HepG2 (cell line): ENCODE measurements around the gene SPRTN. TPM values are rescaled to one million over a fixed set of nuclear protein-coding genes. Genes with fewer than 3 reads are reported as not detected.
A peak's percentile ranks its signal among the peaks of the same experiment; 100 is the strongest.

Experiments
- ARID5B ChIP-seq: IDR thresholded peaks from 2 replicates; pipeline ENCODE4 v1.4.0; 2020; ENCODE audit warnings: mild to moderate bottlenecking, missing genetic modification reagents
- CHD4 ChIP-seq: fragments of 200-600 bp; sonication (generic); IDR thresholded peaks from 2 replicates; pipeline ENCODE4 v1.7.0; 2017; ENCODE audit warnings: mild to moderate bottlenecking, low read length, borderline replicate concordance
- HMGXB4 ChIP-seq, 2 experiments: sonication (generic) in 1 of 2; formaldehyde crosslinking in 1 of 2; IDR thresholded peaks; 2 replicates each; pipeline versions ENCODE4 v1.4.0 to v1.6.1; 2018 to 2020; ENCODE audit warnings: missing genetic modification reagents in 2 of 2, borderline replicate concordance in 1 of 2, low read depth in 1 of 2, mild to moderate bottlenecking in 1 of 2, missing biosample characterization in 1 of 2
- HOMEZ ChIP-seq: IDR thresholded peaks from 2 replicates; pipeline ENCODE4 v1.6.1; 2016; ENCODE audit warnings: low read depth
- IKZF5 ChIP-seq: IDR thresholded peaks from 2 replicates; pipeline ENCODE4 v1.6.1; 2018; ENCODE audit warnings: missing genetic modification reagents, mild to moderate bottlenecking, missing compliant biosample characterization
- IRX3 ChIP-seq: sonication (generic); formaldehyde crosslinking; IDR thresholded peaks from 2 replicates; pipeline ENCODE4 v1.8.1; 2023; ENCODE audit warnings: mild to moderate bottlenecking, low read depth, missing genetic modification reagents, borderline replicate concordance
- MATR3 ChIP-seq: sonication (generic); formaldehyde crosslinking; IDR thresholded peaks from 2 replicates; pipeline ENCODE4 v1.4.0; 2020; ENCODE audit warnings: missing genetic modification reagents
- RBM22 ChIP-seq: fragments of 200-400 bp; formaldehyde crosslinking; optimal IDR thresholded peaks from 2 replicates; pipeline ENCODE3; 2017; ENCODE audit warnings: mild to moderate bottlenecking, low read length, moderate library complexity
- SATB2 ChIP-seq: sonication (generic); formaldehyde crosslinking; IDR thresholded peaks from 2 replicates; pipeline ENCODE4 v1.5.0; 2020; ENCODE audit warnings: missing genetic modification reagents
- TBX2 ChIP-seq: sonication (generic); formaldehyde crosslinking; IDR thresholded peaks from 2 replicates; pipeline ENCODE4 v1.5.0; 2020; ENCODE audit warnings: missing genetic modification reagents, mild to moderate bottlenecking, borderline replicate concordance
- U2AF1 ChIP-seq: fragments of 200-400 bp; formaldehyde crosslinking; optimal IDR thresholded peaks from 2 replicates; pipeline ENCODE3; 2017; ENCODE audit warnings: mild to moderate bottlenecking, low read depth, low read length
- ZNF143 ChIP-seq: sonication (generic); formaldehyde crosslinking; IDR thresholded peaks from 2 replicates; pipeline ENCODE4 v1.4.0; 2020; ENCODE audit warnings: missing genetic modification reagents
- ZNF574 ChIP-seq: sonication (generic); formaldehyde crosslinking; IDR thresholded peaks from 2 replicates; pipeline ENCODE4 v1.4.0; 2020; ENCODE audit warnings: missing genetic modification reagents
- ZNF709 ChIP-seq: sonication (generic); formaldehyde crosslinking; IDR thresholded peaks from 2 replicates; pipeline ENCODE4 v1.5.0; 2020; ENCODE audit warnings: mild to moderate bottlenecking, missing genetic modification reagents
- ZNF737 ChIP-seq: sonication (generic); formaldehyde crosslinking; IDR thresholded peaks from 2 replicates; pipeline ENCODE4 v1.5.0; 2020; ENCODE audit warnings: missing genetic modification reagents, mild to moderate bottlenecking, borderline replicate concordance
- polyA plus RNA-seq, 8 experiments: library from polyadenylated mRNA; depleted of rRNA in 3 of 8; stranded (reverse) in 7 of 8; unstranded in 1 of 8; fragments of >200 nt; fragmentation: Illumina TruSeq in 4 of 8; extraction: Trizol in 4 of 8; gene quantifications; 2 replicates each; pipeline versions ENCODE4 v1.2.1 to v1.2.3, GENCODE V29; 2011 to 2016; ENCODE audit warnings: low read depth in 4 of 8, missing spikeins in 1 of 8, mixed read lengths in 1 of 8; ENCODE audit not compliant: insufficient read depth in 1 of 8
- total RNA-seq, 5 experiments: library from RNA; depleted of rRNA; stranded (reverse); fragments of >200 nt; fragmentation: Illumina TruSeq; extraction: Trizol; gene quantifications; 2 replicates each; pipeline ENCODE4 v1.2.3, GENCODE V29; 2016; ENCODE audit warnings: low read depth in 1 of 5

SPRTN gene
- total and polyA plus RNA-seq, 2 of the 13 experiments (the other 11 are each of a cell fraction or from before 2014, with no cell fraction given), result 4.2 to 15.2 TPM

- TF ChIP-seq HOMEZ (CRISPR knock-in tag) (no peak), CHD4 (no peak), ZNF709 (no peak), ZNF737 (peak; percentile 56; the same call in 1 of the 2 replicates), RBM22 (no peak), TBX2 (CRISPR knock-in tag) (no peak), ARID5B (CRISPR knock-in tag) (no peak), HMGXB4 (CRISPR knock-in tag; IDR thresholded peaks at IDR 0.05; ENCODE audit: borderline replicate concordance in 1 of 2, low read depth in 1 of 2) (no peak; a peak in 1 of 4 replicates), IRX3 (no peak), U2AF1 (no peak), ZNF143 (peak; percentile 33; the same call in 1 of the 2 replicates), ZNF574 (CRISPR knock-in tag) (no peak), SATB2 (0 out of 2 replicates have a peak, but pooled peaks have one; percentile 39), IKZF5 (CRISPR knock-in tag) (no peak), MATR3 (CRISPR knock-in tag) (no peak)
Observed at GRCh38 chr1:231338270-231339128, at the start of gene SPRTN (continued).
